T-helper 2 cell treated with Interferon-gamma antibody and Interleukin-4, amounts not matched to agents 100 ng/mL and 5 ng/mL, for 36 hours (primary cell): ENCODE measurements around the gene ACTG2. TPM values are rescaled to one million over a fixed set of nuclear protein-coding genes. Genes with fewer than 3 reads are reported as not detected.
"Not testable (repeated sequence)": the region's sequence is repeated elsewhere in the genome, so short reads cannot be mapped to it uniquely, and the experiment has no call there.

Experiments used
- intact Hi-C: fragments of 100-400 bp; cut with micrococcal nuclease; formaldehyde crosslinking; loops from one replicate; pipeline ENCODE4 v1.15.1; 2023
- total RNA-seq: library from RNA; stranded (reverse); gene quantifications from 2 replicates; pipeline ENCODE4 v1.2.3, GENCODE V29; 2022

The ACTG2 gene
- not detected in 2 replicates for total RNA-seq

GRCh38 chr2:73892631-73893329, at the start of gene ACTG2:
TSS of gene ACTG2 (plus strand) at chr2:73893008. CDS start at chr2:73901312, 8,304 bp downstream.
- intact Hi-C loops = no loop called here

- intact Hi-C loops = no loop called here
Measured at GRCh38 chr2:73844087-73844486, 48.7 kb upstream of the ACTG2 start.

GRCh38 chr2:73850009-73850408, 42.8 kb upstream of the ACTG2 start:
- intact Hi-C loops = no loop called here

- intact Hi-C loops = no loop called here
Measured at GRCh38 chr2:73851274-73851673, 41.5 kb upstream of the ACTG2 start.

GRCh38 chr2:73852020-73852419, 40.8 kb upstream of the ACTG2 start:
- intact Hi-C loops = no loop called here

- intact Hi-C loops = no loop called here
Measured at GRCh38 chr2:73855526-73855925, 37.3 kb upstream of the ACTG2 start.

GRCh38 chr2:73856214-73856613, 36.6 kb upstream of the ACTG2 start:
- intact Hi-C loops = no loop called here

- intact Hi-C loops = no loop called here
Measured at GRCh38 chr2:73859721-73860586, 32.9 kb upstream of the ACTG2 start.

GRCh38 chr2:73862987-73863386, 29.8 kb upstream of the ACTG2 start:
- intact Hi-C loops = no loop called here

- intact Hi-C loops = no loop called here
Measured at GRCh38 chr2:73868204-73868978, 24.4 kb upstream of the ACTG2 start.

GRCh38 chr2:73870084-73870483, 22.7 kb upstream of the ACTG2 start:
- intact Hi-C loops = no loop called here

- intact Hi-C loops = no loop called here
Measured at GRCh38 chr2:73877071-73877802, 15.6 kb upstream of the ACTG2 start.

- intact Hi-C loops = not testable (repeated sequence)
Measured at GRCh38 chr2:73877984-73878383, 14.8 kb upstream of the ACTG2 start.

GRCh38 chr2:73885406-73885805, 7.4 kb upstream of the ACTG2 start:
- intact Hi-C loops = no loop called here

GRCh38 chr2:73886357-73886756, 6.5 kb upstream of the ACTG2 start:
- intact Hi-C loops = no loop called here

- intact Hi-C loops = not testable (repeated sequence)
Measured at GRCh38 chr2:73887596-73888353, 5.0 kb upstream of the ACTG2 start.

GRCh38 chr2:73888388-73888787, 4.4 kb upstream of the ACTG2 start:
- intact Hi-C loops = no loop called here

GRCh38 chr2:73889206-73889605, 3.6 kb upstream of the ACTG2 start:
- intact Hi-C loops = no loop called here

- intact Hi-C loops = no loop called here
Measured at GRCh38 chr2:73890301-73891092, 2.3 kb upstream of the ACTG2 start.
